A375 (cell line): ENCODE data around the gene NLGN3. TPM values are rescaled to one million over a fixed set of nuclear protein-coding genes. Genes with fewer than 3 reads are reported as not detected.

Source experiments
- small RNA-seq: library from RNA; depleted of rRNA; stranded (forward); fragments of <200 nt; gene quantifications from one replicate; pipeline ENCODE3, GENCODE V24; 2014
- total RNA-seq: library from RNA; depleted of rRNA; stranded (reverse); fragments of >200 nt; shearing (Covaris generic); gene quantifications from 2 replicates; pipeline ENCODE4 v1.2.3, GENCODE V29; 2014; rRNA removed

NLGN3 gene
- 0.68 and 0.90 TPM in 2 replicates for total RNA-seq

GRCh38 chrX:71144651-71145050, at the start of gene NLGN3:
Gene NLGN3, plus strand, starts transcription at chrX:71144841. Its CDS starts 2,909 bp downstream, at chrX:71147750.

GRCh38 chrX:71095555-71095980, 49.1 kb upstream of the NLGN3 start, which contains the start of gene FOXO4:
Gene FOXO4, plus strand, starts transcription at chrX:71095851. Its CDS starts 678 bp downstream, at chrX:71096529.

GRCh38 chrX:71106427-71106826, 38.2 kb upstream of the NLGN3 start, which contains the start of gene CXorf65:
Gene CXorf65, minus strand, starts transcription at chrX:71106740. Its CDS starts 184 bp downstream, at chrX:71106556.

GRCh38 chrX:71111141-71111843, 33.3 kb upstream of the NLGN3 start, which contains the start of gene IL2RG:
Gene IL2RG, minus strand, starts transcription at chrX:71111577. Its CDS starts 38 bp downstream, at chrX:71111539.

GRCh38 chrX:71118032-71118984, 26.3 kb upstream of the NLGN3 start, which contains the start of gene MED12:
Gene MED12, plus strand, starts transcription at chrX:71118596. Its CDS starts 159 bp downstream, at chrX:71118755.

Small RNA genes within 50 kb of the gene (small RNA-seq; reads per million reads assigned to genes)
- gene CXorf65: not detected

Other genes starting within 250 kb of the NLGN3 start
- gene TEX11, start 236.1 kb upstream of the NLGN3 start, total RNA-seq: not detected in 2 replicates
- gene SLC7A3, start 213.7 kb upstream of the NLGN3 start, total RNA-seq: 0.05 and 0.15 TPM in 2 replicates
- gene SNX12, start 76.5 kb upstream of the NLGN3 start, total RNA-seq: 29.9 and 33.1 TPM in 2 replicates
- 4.3 and 4.9 TPM in 2 replicates for gene FOXO4, start 49.0 kb upstream of the NLGN3 start, total RNA-seq
- gene CXorf65, start 38.1 kb upstream of the NLGN3 start, total RNA-seq: not detected in 2 replicates
- 0.11 TPM in 1 of 2 replicates, not detected in the other for gene IL2RG, start 33.3 kb upstream of the NLGN3 start, total RNA-seq
- gene MED12, start 26.2 kb upstream of the NLGN3 start, total RNA-seq: 33.2 and 46.0 TPM in 2 replicates
- 4.5 and 5.7 TPM in 2 replicates for gene GJB1, start 78.4 kb downstream of the NLGN3 start, total RNA-seq
- gene ZMYM3, start 109.3 kb downstream of the NLGN3 start, total RNA-seq: 14.0 and 16.4 TPM in 2 replicates
- 630 and 657 TPM in 2 replicates for gene NONO, start 138.8 kb downstream of the NLGN3 start, total RNA-seq
- gene ITGB1BP2, start 156.9 kb downstream of the NLGN3 start, total RNA-seq: 1.6 and 2.5 TPM in 2 replicates
- gene TAF1, start 221.5 kb downstream of the NLGN3 start, total RNA-seq: 62.0 and 66.4 TPM in 2 replicates